GM12891 (cell line): ENCODE measurements around the gene SPON2.
A peak's percentile ranks its signal among the peaks of the same experiment; 100 is the strongest.

Experiments used
- DNase-seq: peaks from one replicate; pipeline ENCODE4 v3.0.0; 2011; ENCODE audit warnings: low spot score; ENCODE audit not compliant: insufficient read length
- FAIRE-seq: peaks from 2 replicates; lab custom pipeline; 2011; peaks lifted over from hg19 to GRCh38; lab: Jason Lieb, UNC
- PAX5 ChIP-seq: IDR thresholded peaks from 2 replicates; pipeline ENCODE4 v1.6.1; 2011; ENCODE audit warnings: low read length, moderate library complexity, mild to moderate bottlenecking; ENCODE audit not compliant: insufficient read depth, severe bottlenecking
- POLR2A ChIP-seq: IDR thresholded peaks from 2 replicates; pipeline ENCODE4 v1.6.1; 2011; ENCODE audit warnings: low read depth, low read length, control low read depth
- POLR2AphosphoS5 ChIP-seq: IDR thresholded peaks from 2 replicates; pipeline ENCODE4 v1.6.1; 2011; ENCODE audit warnings: low read depth, low read length, control low read depth
- POU2F2 ChIP-seq: IDR thresholded peaks from 2 replicates; pipeline ENCODE4 v1.6.1; 2011; ENCODE audit warnings: low read depth, mild to moderate bottlenecking, control low read depth, low read length, moderate library complexity
- SPI1 ChIP-seq: IDR thresholded peaks from 2 replicates; pipeline ENCODE4 v1.6.1; 2011; ENCODE audit warnings: low read depth, low read length, control low read depth
- TAF1 ChIP-seq: IDR thresholded peaks from 2 replicates; pipeline ENCODE4 v1.6.1; 2011; ENCODE audit warnings: low read depth, low read length, control low read depth

SPON2 gene

DNA sequence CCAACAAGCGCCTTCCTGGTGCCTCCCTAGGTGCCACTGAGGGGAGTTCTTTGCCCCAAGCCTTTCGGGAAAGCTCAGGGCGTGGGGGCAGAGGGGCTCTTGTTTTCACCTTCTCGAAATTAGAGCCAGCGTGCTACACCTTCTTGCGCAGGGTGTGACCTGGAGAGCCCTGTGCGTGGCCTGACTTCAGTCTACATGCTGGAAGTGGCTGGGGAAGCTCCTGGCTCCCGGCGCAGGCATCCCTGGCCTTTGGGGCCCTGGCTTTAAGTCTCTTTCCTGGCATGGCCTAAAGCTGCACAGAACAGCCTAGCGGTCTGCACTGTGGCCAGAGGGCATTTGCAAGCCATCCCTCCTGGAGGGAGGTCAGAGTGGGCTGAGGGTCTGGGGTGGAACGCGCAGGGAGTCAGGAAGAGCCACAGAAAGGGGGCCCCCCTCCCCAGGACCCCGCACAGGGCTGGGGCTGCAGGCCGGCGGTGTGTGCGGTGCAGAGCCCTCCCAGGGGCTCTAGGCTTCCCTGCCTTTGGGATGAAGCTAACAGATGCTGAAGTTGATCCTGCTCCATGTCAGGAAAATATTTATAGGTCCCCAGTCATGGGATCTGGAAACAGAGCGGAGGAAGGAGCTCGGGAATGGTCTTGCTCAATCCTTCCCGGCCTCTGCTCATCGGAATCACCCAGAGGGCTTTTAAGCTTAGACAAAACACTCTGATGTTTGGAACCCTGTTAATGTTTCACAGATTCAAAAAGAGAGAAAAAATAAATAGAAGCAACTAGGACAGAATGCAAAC lies 781 bp upstream of the SPON2 start:
- TF ChIP-seq POLR2AphosphoS5 (no peak), PAX5 (no peak), SPI1 (no peak), TAF1 (no peak), POU2F2 (no peak), POLR2A (no peak)
- no peak for DNase-seq
- FAIRE-seq, result no peak

DNA sequence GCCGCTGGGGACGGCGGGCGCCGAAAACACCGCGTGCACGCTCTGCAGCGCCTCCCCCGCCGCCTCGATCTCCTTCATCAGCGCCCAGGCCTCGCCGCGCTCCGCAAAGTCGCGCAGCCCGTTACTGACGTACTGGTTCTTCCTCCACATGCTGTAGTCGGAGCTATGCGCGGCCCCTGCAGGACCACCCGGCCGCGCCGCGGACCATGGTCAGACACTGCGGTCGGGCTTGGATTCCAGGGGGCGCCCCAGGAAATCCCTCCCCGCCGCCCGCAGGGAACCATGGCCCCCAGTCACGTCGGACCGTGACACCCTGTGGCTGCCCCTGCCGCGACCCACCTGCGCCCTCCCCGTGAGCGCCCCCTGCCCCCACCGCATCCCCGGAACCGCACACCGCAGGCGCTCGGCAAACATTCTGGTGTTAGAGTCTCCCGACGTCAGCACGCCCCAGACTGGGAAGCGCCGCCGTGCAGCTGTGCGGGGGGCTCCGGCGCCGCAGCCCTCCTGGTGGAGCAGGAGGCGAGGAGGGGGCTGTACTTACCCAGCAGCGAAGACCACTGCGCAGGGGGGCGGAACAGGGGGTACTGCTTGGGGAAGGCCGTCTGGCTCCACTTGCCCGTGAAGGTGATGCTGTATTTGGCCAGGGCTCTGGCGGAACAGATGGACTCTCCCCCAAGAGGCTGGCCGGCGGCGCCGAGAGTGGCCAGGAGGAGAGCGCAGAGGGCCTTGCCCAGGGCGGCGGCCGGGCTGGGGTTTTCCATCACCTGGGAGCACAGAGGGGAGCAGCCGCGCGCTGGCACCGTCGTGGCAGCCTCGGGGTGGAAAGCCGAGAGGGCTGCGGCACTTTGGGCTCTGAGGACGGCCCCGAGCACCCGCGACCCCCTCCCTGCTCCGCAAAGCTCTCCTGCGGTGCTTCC lies 814 bp downstream of the SPON2 start:
- no peak for TF ChIP-seq PAX5
- TF ChIP-seq POLR2AphosphoS5, result no peak
- no peak for TF ChIP-seq TAF1
- TF ChIP-seq POU2F2, result no peak
- TF ChIP-seq POLR2A, result no peak
- no peak for TF ChIP-seq SPI1
- FAIRE-seq (peak; percentile 31), DNase-seq (no peak)

DNA sequence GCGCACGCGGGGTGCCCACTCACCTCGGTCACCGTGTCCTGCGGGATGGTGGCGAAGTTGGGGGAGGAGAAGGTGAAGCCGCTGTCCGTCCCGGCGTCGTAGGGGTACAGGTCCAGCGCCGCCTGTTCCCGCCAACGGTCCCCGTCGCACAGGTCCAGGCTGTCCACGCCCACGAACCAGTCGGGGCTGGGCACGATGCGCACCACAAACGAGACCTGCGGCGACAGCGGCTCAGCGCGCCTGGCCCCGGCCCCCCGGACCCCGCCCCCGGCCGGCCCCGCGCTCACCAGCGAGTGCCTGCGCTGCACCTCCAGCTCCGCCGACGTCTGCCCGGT lies 1.4 kb downstream of the SPON2 start:
- TF ChIP-seq TAF1, result no peak
- TF ChIP-seq POLR2A, result no peak
- TF ChIP-seq POU2F2, result no peak
- no peak for TF ChIP-seq PAX5
- TF ChIP-seq POLR2AphosphoS5, result no peak
- TF ChIP-seq SPI1, result no peak
- FAIRE-seq (no peak), DNase-seq (no peak)

DNA sequence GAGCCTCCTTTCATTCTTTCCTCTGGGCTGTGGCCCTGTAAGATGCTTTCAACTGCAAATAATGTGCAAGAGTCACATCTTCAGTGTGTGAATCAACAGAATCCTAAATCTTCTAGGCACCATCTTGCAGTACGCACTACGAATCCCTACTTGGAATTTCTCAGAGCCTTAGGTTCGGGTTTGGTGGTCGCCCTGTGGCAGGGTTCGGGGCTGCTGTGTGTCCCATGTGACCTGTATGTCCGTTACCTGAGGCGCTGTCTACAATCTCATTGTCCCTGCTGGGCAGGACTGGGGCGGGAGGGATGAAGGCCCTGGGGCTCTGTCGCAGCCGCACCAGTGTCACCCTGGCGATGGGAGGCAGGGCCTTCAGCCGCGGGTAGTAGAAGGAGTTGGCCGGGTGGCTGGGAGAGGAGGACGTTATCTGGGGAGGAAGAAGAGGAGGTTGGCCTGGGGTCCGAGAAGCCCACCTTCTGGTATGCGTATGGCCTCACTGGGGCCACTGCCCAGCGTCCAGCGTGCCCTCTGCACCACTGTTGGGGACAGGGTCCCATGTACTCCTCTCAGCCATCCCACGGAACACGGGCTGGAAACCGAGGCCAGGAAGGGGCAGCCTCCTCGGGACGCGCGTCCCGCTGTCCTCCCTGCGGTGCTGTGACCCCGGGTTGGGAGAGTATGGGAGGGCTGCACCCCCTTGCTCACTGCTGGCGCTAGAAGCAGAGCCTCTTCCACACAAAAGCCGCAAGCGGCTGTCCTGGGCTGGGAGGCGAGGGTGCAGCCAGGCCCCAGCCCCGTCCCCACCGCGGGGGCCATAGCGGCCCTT lies 2.0 kb downstream of the SPON2 start:
- DNase-seq, result no peak
- FAIRE-seq, result no peak
- TF ChIP-seq SPI1 (no peak), PAX5 (no peak), TAF1 (no peak), POLR2AphosphoS5 (no peak), POLR2A (no peak), POU2F2 (no peak)

DNA sequence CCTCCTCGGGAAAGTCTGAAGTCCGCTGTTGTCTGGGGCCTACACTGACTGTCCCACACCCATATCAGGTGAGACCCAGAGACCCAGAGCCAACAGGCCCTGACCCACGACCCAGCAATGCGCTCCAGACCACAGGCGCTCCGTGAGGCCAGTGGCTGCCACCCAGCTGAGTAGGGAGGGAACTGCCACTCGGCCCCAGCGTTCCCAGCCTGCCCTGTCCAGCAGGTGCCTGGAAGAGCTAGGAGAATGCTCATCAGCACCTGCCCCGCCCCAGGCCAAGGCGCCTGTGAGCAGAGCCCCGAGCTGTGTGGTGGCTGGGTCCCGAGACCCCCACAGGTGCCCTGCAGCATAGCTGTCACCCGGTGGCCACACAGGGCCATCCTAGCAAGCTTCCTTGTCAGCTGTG lies 2.7 kb downstream of the SPON2 start:
- FAIRE-seq, result no peak

DNA sequence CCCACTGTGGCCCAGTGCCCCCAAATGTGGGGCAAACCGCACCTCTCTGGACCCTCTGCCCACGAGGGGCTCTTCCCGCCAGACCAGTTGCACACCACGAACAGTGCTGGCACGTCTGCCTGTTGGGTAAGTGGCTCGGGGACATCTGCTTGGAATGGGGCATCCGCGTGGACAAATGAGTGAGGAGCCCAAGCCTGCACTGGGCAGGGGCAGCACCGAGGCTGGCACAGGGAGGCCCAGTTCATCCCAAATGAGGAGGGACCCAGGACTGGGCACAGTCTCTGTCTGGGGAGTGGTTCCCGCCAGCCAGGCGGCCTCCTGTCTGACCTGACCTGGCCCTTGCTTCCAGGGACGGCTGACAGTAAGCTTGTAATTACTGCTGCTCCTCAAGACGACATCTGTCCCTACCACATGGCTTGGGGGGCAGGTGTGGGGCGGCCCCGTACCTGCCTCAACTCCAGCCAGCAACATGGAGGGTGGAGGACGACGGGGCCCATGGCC lies 3.2 kb downstream of the SPON2 start:
- TF ChIP-seq POLR2A, result no peak
- TF ChIP-seq POU2F2, result no peak
- no peak for TF ChIP-seq POLR2AphosphoS5
- FAIRE-seq, result peak; percentile 5

More for the DNA sequence above, 2.7 kb downstream of the SPON2 start:
- TF ChIP-seq POU2F2 (no peak), SPI1 (no peak), PAX5 (no peak), POLR2AphosphoS5 (no peak), POLR2A (no peak), TAF1 (no peak)
- DNase-seq, result no peak

DNA sequence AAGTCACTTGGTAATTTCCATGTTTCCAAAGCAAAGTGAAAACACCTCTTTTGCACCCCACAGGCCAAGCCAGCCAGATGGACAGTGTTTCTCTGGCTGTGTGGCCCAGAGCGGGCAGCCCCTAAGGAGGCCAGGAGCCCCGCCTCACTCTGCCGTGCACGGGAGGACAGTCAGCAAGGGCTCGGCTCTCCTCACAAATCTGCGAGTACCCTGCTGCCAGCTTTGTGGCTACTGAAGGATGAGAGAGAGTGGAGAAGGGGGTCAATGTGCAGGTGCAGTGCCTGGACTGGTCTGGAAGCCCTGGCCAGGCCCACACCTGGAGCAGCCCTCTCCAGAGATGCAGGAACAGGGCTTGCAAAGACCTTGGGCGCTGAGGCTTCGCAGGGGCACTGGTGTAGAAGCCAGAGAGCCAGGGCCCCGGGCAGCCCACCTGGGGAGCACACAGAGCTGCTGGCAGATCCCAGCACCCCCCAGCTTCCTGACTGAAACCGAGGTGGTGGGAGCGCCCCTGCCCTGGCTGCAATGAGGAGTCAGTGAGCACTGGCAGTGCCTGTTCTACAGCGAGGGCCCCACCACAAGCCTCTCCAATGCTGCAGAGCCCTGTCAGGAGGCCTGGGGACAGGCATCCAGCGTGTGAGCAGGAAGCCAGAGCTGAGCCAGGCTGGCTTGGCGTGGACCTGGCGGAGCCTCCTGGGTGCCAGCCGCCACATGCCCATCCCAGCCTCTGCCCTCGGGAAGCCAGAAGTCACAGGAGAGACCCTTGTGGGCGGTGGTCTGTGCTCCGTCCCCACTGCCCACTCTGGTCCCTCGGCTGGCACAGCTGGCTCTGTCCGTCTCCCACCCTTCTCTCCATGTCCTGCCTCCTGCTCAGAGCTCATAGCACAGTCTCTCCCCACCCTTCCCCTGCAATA lies 3.9 kb downstream of the SPON2 start:
- TF ChIP-seq POLR2A, result no peak
- TF ChIP-seq POU2F2, result no peak
- TF ChIP-seq SPI1, result no peak
- no peak for TF ChIP-seq TAF1
- TF ChIP-seq POLR2AphosphoS5, result no peak
- TF ChIP-seq PAX5, result no peak
- DNase-seq (no peak), FAIRE-seq (peak; percentile 9)

More for the DNA sequence above, 3.2 kb downstream of the SPON2 start:
- no peak for DNase-seq

DNA sequence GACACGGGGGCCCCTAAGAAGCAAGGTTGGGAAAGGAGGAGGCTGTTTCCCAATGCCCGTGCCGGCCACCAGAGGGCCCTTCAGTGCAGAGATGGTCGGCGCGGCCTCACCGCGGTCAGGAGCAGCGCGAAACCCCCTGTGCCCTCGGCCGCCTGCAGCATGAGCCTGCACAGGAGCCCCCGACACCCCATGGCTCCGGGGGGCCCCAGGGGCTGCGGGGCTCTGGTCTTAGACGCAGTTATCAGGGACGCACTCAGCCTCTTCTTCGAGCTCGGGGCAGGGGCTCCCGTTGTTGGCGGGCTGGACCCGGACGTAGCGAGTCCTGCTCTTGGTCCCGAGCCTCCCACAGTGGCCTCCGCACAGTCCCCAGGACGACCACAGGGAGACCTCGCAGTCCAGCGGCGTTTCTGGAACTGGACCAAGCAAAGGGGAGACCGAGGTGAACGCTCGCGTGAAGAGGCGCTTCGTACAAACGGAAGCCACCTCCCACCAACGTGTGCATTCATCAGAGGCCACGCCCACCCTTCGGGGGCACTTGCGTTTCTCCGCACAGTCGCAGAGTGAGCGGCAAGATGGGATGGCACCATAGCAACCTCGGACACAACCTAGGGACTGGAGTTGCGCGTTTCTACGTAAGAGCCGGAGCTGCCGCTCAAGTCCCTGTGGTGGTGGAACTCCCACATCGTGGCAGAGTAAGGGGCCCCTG lies 5.0 kb downstream of the SPON2 start:
- DNase-seq (peak; percentile 77), FAIRE-seq (peak; percentile 99)
- TF ChIP-seq POU2F2, result no peak
- TF ChIP-seq POLR2AphosphoS5, result no peak
- TF ChIP-seq TAF1, result no peak
- no peak for TF ChIP-seq SPI1
- TF ChIP-seq PAX5, result no peak
- TF ChIP-seq POLR2A, result no peak
